CD4-positive, alpha-beta T cell treated with Interleukin-2 at 100 ng/mL for 4 hours (primary cell): ENCODE data around the gene LRP1.

Experiments used
- DNase-seq: peaks from one replicate; pipeline ENCODE4 v3.0.0-alpha.2; 2020; ENCODE audit warnings: low spot score

The LRP1 gene

DNA sequence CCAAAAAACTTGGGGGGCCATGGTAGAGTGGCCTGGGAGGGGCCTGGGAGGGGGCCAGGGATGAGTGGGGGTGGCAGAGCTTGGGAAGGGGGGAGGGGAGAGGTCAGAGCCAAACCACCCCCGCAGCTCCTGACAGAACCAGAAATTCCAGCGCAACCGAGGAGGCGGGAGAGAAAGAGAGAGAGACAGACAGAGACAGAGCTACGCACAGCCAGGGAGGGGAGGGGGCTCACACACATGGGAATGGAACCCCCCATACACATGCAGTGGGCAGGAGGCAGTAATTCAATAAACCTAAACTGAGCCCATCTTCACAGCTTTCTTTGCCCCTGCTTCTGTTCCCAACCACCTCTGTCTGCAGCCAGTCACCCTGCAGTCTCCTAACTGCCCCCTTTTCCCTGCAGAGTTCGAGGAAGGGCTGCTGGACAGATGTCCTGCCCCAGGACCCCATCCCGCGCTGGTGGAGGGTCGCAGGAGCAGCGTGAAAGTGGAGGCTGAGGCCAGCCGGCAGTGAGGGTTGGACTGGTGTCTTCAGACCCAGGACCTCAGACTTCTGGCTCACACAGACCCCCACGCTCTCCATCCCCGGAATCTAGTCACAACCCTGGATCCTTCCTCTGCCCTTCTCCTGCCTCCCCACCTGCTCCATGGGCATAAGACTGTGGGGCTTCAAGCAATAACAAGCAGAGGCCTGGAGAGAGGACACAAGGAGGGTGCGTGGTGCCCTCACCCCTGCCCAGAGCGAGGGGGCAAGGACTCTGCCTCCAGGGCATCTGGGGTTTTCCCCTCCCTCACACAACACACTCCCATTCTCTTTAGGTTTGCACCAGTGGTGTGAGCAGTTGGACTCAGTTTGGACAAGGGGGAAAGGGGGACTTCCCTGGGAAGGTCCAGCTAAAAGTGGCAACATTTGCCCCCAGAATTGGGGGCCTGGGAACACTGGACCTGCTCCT lies 33.8 kb upstream of the LRP1 start:
- DNase-seq: no peak

DNA sequence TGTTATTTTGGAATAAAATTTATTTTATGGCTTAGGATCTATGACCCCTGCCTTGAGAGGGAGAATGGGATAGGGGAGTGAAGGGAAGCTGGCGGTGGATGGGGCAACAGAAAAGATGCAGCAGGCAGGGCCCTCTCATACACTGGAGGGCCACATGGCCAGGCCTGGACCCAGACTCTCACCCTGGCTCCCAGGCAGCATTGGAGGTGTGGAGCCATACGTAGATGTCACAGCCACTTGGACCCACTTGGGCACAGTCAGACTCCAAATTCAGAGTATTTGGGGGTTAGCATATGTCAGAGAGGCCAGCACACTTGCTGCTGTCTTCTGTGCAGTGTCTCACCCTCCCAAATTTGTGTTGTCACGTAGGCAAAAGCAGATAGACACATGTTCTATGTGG lies 32.8 kb upstream of the LRP1 start:
- DNase-seq: no peak

DNA sequence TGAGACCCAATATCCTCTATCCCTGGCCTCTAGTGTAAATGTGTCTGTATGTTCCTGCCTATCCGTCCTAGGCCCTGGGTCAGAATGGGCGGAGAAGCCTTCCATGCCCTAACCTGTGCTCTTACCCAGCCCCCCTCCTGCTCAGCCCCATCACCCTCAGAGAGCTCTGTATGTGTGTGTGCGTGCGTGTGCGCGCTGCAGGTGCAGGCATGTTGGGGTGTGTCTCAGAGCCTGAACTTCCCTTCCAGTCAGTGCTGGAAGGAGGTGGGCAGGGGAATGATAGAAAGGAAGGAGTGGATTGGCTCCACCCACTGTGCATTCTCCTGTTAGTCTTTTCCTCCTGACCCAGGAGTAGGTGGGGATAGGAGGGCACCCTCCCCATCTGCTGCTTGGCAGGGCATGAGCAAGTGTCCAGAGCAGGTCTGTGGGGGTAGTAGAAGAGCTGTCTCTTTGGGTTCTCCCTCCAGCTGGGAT lies 32.1 kb upstream of the LRP1 start:
- no peak for DNase-seq

GRCh38 chr12:57096748-57097553 lies 31.3 kb upstream of the LRP1 start:
- DNase-seq: no peak

DNA sequence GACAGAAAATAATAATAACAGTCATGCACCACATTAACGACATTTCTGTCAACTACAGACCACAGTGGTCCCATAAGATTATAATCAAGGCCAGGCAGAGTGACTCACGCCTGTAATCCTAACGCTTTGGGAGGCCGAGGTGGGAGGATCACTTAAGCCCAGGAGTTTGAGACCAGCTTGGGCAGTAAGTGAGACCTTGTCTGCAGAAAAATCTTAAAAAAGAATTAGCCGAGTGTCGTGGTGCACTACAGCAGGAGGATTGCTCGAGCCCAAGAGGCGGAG lies 30.8 kb upstream of the LRP1 start:
- DNase-seq: no peak

DNA sequence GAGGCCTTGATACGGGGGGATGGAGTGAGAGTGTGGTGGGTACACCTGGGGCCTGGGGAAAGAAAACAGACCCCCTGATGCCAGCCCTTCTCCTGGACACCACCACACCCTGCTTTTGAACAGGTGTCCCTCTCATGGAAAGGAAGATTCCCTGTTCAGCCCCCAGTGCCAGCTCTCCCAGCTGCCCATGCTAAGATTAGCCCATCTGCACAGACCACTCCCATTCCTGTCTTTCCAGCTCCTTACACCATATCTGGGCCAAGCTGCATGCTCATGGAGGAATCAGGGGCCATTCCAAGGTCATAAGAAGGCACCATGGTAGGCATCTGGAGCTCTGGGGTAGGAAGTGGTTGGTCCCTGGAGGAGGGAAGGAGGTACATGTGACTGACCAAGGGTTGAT lies 29.7 kb upstream of the LRP1 start:
- no peak for DNase-seq

DNA sequence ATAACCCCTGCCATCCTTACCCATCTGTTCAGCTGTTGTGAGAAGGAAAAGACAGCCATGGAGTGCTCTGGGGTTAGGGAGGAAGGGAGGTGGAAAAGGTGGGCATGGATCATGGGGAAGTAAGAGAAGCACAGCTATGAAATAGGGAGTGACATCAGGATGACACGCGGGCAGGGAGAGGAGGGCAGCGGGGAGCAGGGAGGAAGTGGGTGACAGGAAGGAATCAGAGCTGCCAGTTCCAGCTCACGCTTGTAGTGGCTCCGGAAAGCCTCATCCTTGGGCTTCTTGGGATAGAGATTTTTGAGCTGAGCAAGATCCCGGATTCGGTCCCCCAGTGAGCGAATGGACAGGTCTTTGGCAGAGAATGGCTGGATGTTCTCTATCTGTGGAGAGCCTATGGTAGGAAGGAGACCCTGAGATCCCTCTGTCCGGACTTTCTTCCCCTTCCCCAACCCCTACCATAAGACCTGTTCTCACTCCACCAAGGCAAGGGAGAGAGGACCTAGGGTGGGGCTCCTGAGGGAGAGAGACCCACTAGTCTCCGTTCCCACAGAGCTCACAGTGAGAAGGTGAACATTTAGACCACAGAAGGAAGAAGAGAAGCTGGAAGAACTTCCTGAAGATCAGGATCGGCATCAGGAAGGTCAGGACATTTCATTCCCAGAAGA lies 29.1 kb upstream of the LRP1 start:
- no peak for DNase-seq

GRCh38 chr12:57099766-57100165 lies 28.5 kb upstream of the LRP1 start:
- DNase-seq: no peak

DNA sequence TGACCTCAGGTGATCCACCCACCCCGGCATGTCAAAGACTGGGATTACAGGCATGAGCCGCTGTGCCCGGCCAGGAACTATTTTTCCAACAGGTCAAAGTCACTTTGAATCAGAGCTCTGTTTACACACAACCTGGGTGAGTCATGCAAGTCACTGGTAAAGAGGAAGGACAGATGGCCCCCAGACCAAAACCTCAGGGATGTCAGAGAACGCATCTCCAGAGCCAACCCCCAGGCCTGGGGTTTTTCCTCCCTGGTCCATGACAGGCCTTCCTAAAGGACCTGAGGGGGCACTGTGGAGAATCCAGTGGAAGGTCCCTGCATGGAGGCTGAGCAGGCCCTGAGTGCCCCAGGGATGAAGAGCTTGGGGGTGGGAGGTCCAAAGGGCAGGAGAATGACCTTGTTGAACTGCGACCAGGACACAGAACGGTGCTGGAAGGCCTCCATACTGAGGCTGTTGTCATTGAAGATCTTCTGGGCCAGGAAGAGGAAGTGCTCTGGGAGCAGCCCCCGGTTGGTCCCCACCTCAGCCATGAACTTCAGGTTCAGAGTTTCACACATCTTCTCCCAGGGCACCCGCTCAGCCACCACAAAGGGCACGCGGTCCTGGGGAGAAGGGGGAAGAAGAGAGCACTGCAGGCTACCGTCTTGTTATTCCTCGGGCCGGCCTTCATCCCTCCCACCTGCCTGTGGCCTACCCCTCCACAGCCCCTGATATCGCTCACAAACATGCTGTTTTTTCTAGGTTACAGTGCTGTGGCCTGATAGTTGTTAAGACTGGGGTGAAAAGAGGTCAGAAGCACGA lies 26.2 kb upstream of the LRP1 start:
- no peak for DNase-seq

DNA sequence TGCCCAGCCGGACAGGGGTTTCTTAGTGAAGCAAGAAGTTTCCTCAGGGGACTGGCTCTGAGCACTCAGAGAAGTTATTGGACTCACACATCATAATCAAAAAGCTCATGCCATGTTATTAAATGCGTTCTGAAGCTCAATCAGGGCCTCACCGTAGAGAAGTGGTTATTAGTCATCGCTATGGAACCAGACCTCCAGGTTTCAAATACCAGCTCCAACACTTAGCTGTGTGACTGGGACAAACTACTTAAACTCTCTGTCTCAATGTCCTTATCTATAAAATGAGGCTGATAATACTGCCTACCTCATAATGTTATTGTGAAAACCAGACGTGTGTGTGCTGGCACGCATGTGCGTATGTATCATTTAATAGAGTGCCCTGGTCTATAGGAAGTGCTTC lies 24.4 kb upstream of the LRP1 start:
- DNase-seq: no peak

DNA sequence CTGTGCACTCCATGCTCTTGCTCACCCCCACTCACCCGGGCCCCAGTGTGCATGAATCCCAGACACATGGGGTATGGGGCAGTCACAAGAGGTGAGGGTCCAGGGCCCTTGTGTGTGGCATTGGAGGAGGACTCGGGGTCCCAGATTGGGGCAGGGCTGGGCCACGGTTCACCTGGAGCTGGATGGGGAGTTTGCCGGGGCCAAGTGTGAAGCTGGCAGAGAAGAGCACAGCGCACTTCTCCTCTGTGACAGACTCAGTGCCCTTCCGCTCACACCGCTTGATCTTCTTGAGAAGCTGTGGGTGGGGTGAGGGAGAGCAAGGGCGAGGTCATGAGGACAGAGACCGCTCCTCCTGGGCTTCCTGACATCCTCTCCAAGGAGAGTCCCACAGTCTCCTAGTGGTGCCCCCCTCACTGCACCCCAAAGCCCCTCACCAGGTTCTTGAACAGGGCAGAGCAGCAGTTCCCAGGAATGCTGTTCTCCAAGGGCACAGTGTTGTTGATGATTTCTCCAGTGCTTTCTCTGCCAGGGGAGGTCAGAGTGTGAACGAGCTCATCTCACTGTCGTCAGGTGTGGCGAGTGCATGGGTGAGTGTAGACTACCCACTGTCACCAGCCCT lies 23.9 kb upstream of the LRP1 start:
- DNase-seq: no peak

GRCh38 chr12:57105011-57105753 lies 23.1 kb upstream of the LRP1 start:
- no peak for DNase-seq

DNA sequence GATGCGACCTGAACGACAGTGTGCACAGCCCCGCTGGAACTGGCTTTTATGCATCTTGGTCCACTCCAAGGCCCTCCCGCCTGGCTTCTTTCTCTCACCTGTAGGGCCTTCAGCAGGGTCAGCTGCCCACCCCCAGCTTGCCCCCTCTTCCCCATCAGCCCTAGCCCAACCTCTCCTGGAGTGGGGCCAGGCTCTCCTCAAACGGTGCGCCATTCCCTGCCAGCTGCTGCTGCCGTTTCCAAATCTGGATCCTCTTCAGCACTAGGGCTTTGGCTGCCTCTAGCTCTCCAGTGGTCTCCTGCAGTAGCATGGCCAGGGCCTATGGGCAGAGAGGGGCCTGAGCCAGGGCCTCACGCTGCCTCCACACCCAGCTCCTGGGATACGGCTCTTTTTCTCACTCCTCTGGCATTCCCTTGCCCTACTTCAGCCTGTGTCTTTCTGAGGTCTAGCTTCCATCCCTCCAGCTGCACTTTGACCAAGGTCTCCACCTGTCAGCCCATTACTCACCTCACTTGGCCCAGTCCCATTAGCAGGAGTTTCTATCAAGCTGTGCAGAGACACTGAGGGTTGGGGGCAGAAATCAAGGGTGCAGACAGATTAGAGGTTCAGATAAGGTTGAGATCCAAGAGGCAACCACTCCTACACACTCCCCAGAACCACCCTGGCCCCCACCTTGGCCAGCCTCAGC lies 22.1 kb upstream of the LRP1 start:
- no peak for DNase-seq

DNA sequence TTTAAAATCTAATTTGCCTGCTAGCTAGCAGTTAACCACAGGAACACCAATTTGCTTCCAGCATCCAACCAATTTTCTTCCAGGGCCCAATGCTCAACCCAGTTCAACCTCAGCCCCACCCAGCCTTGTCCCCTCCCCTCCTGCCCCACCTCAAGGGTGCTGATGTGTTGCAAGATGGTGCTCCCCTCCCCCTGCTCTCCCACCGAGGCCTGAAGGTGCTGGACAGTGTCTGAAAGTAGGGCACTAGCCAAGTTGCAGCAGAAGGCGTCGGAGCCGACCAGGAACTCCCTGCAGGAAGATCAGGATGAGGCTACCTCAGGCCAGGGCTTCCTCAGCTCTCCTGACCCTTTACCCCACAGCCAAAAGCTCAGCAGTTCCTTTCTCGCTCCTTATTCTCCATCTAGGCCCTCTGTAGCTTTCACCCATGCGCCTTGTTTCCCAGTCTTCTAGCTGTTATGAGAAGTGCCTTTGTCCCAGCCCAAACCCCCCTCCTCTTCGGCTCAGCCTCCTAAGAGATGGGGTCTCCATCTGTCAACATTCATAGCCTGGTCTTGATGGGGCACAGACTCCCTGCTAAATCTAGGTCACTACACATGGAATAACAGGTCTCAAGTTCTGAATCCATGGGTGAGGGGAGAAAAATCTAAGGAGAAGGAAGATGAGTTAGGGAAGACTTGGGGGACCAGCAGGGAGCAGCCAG lies 20.7 kb upstream of the LRP1 start:
- DNase-seq: no peak

DNA sequence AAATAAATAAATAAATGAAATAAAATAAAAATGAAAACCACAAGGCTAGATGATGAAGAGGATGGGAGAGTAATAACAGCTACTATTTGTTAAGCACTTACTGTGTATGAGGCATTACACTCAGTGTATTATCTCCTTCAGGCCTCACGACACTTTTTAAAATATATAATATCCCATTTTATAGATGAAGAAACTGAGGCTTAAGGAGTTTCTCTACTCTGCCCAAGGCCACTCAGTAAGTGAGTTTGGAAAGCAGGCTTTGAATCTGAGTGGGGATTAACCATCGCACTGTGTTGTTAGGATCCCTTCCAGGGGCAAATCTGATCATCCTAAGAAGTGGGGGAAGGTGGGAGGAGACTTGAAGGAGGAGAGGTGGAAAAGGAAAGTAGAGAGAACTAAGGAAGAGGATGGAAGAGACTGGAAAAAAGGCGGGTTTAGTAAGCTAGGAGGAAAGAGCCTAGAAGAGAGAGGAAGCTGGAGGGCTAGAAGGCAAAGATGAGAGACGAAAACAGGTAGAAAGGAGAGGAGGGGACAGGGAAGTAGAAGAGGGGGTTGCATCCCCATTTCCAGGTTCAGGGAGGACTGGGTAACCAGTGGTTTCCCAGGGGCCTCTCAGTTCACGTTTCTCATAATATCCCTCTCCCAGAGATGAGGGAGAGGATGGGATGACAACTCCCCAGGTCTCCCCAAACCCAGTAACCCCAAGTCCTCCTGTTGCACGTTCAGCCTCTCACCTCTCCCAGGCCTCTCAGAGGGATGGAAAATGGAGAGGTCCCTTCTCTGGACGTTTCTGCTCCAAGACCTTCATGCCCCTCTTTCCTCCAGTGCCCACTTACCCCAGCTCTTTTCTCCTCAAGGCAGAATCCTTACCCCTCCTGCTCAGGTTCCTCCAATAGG lies 18.8 kb upstream of the LRP1 start:
- no peak for DNase-seq

GRCh38 chr12:57110104-57111030 lies 17.9 kb upstream of the LRP1 start:
- peak; percentile 77 for DNase-seq

GRCh38 chr12:57111031-57111734 lies 17.1 kb upstream of the LRP1 start, which contains the start of gene STAT6:
Gene STAT6, minus strand, starts transcription at chr12:57111362. Its CDS starts 3,084 bp downstream, at chr12:57108278.
- peak; percentile 87 for DNase-seq
